DMS114 treated with DMSO at 0.1 percent for 48 hours (cell line): Measurements from ENCODE around the gene PSMA8.
"Not testable (repeated sequence)": the region's sequence is repeated elsewhere in the genome, so short reads cannot be mapped to it uniquely, and the experiment has no call there.

Experiments
- DNase-seq: peaks from one replicate; lab custom pipeline; 2025; ENCODE audit not compliant: unreplicated experiment; lab: John Stamatoyannopoulos, UW

The PSMA8 gene

GRCh38 chr18:26167592-26167991 lies 33.9 kb downstream of the PSMA8 start:
- not testable (repeated sequence) for DNase-seq

GRCh38 chr18:26175481-26175880 lies 41.8 kb downstream of the PSMA8 start:
- DNase-seq = no peak

- no peak for DNase-seq
Observed at GRCh38 chr18:26176134-26176533, 42.5 kb downstream of the PSMA8 start.

- DNase-seq = no peak
Observed at GRCh38 chr18:26181343-26181826, 47.7 kb downstream of the PSMA8 start.

- DNase-seq = no peak
Observed at GRCh38 chr18:26183395-26184112, 49.9 kb downstream of the PSMA8 start.

GRCh38 chr18:26185267-26185666 lies 51.6 kb downstream of the PSMA8 start:
- peak; percentile 7 for DNase-seq

- DNase-seq = no peak
Observed at GRCh38 chr18:26190506-26190905, 56.8 kb downstream of the PSMA8 start.

GRCh38 chr18:26192233-26192632 lies 58.6 kb downstream of the PSMA8 start:
- DNase-seq = no peak

- no peak for DNase-seq
Observed at GRCh38 chr18:26196605-26197004, 62.9 kb downstream of the PSMA8 start.

- DNase-seq = not testable (repeated sequence)
Observed at GRCh38 chr18:26202001-26202400, 68.3 kb downstream of the PSMA8 start.

GRCh38 chr18:26205318-26205717 lies 71.6 kb downstream of the PSMA8 start:
- no peak for DNase-seq

- DNase-seq = no peak
Observed at GRCh38 chr18:26206488-26206887, 72.8 kb downstream of the PSMA8 start.

- no peak for DNase-seq
Observed at GRCh38 chr18:26207937-26208336, 74.3 kb downstream of the PSMA8 start.

GRCh38 chr18:26208977-26209376 lies 75.3 kb downstream of the PSMA8 start:
- no peak for DNase-seq

- DNase-seq = no peak
Observed at GRCh38 chr18:26210147-26210546, 76.5 kb downstream of the PSMA8 start.

- no peak for DNase-seq
Observed at GRCh38 chr18:26215247-26215970, 81.7 kb downstream of the PSMA8 start.

GRCh38 chr18:26225022-26225693 lies 91.5 kb downstream of the PSMA8 start:
- no peak for DNase-seq

- no peak for DNase-seq
Observed at GRCh38 chr18:26225915-26226228, 92.2 kb downstream of the PSMA8 start.

- DNase-seq = peak; percentile 86
Observed at GRCh38 chr18:26226229-26227050, 92.8 kb downstream of the PSMA8 start, which contains the start of gene TAF4B. TSS of gene TAF4B (plus strand) at chr18:26226445. CDS start at chr18:26226934, 489 bp downstream.

GRCh38 chr18:26227051-26227670 lies 93.5 kb downstream of the PSMA8 start:
- DNase-seq = no peak
